Karpas-422 (cell line): ENCODE results near the gene MOB2. TPM values are rescaled to one million over a fixed set of nuclear protein-coding genes. Genes with fewer than 3 reads are reported as not detected.
"Not testable (repeated sequence)": the region's sequence is repeated elsewhere in the genome, so short reads cannot be mapped to it uniquely, and the experiment has no call there.

Source experiments
- DNase-seq: peaks from one replicate; pipeline ENCODE4 v3.0.0-alpha.2; 2015
- H2AFZ ChIP-seq: fragments of 200-600 bp; sonication (generic); 2 replicates; pipeline ENCODE4 v1.6.1; 2014; ENCODE audit warnings: antibody characterized with exemption, low read length, mixed read lengths
- H3K27ac ChIP-seq: fragments of 200-600 bp; sonication (generic); 2 replicates; pipeline ENCODE4 v1.5.1; 2014; ENCODE audit warnings: mild to moderate bottlenecking, low read length, moderate library complexity
- H3K27me3 ChIP-seq: fragments of 200-600 bp; sonication (generic); 2 replicates; pipeline ENCODE4 v1.6.1; 2014; ENCODE audit warnings: low read length, mixed read lengths
- H3K36me3 ChIP-seq: fragments of 200-600 bp; sonication (generic); 2 replicates; pipeline ENCODE4 v1.6.1; 2014; ENCODE audit warnings: low read length, mixed read lengths; ENCODE audit not compliant: insufficient read depth
- H3K4me1 ChIP-seq: fragments of 200-600 bp; sonication (generic); 2 replicates; pipeline ENCODE4 v1.6.1; 2014; ENCODE audit warnings: mild to moderate bottlenecking, low read length, mixed read lengths
- H3K4me2 ChIP-seq: fragments of 200-600 bp; sonication (generic); 2 replicates; pipeline ENCODE4 v1.6.1; 2014; ENCODE audit warnings: low read length, low read depth, mild to moderate bottlenecking; ENCODE audit not compliant: poor library complexity, severe bottlenecking
- H3K4me3 ChIP-seq: fragments of 200-600 bp; sonication (generic); 2 replicates; pipeline ENCODE4 v1.5.1; 2014; ENCODE audit warnings: mild to moderate bottlenecking, antibody characterized with exemption, low read length, mixed read lengths
- H3K79me2 ChIP-seq: fragments of 200-600 bp; sonication (generic); 2 replicates; pipeline ENCODE4 v1.6.1; 2014; ENCODE audit warnings: mild to moderate bottlenecking, low read length, mixed read lengths
- H3K9ac ChIP-seq: fragments of 200-600 bp; sonication (generic); 2 replicates; pipeline ENCODE4 v1.6.0; 2014; ENCODE audit warnings: low read length
- H3K9me2 ChIP-seq: fragments of 200-600 bp; sonication (generic), shearing (Covaris generic); replicated peaks from 2 replicates; pipeline ENCODE4 v1.6.0; 2014; ENCODE audit warnings: mild to moderate bottlenecking, low read length, moderate library complexity; ENCODE audit not compliant: insufficient read depth
- H3K9me3 ChIP-seq: fragments of 300-700, 200-600 bp; sonication (generic); 2 replicates; pipeline ENCODE4 v1.6.1; 2014; ENCODE audit warnings: low read length, mixed read lengths
- H4K20me1 ChIP-seq: fragments of 200-600 bp; sonication (generic); 2 replicates; pipeline ENCODE4 v1.6.1; 2014; ENCODE audit warnings: mild to moderate bottlenecking, antibody characterized with exemption, low read length, low read depth; ENCODE audit not compliant: insufficient read depth
- total RNA-seq: library from RNA; depleted of rRNA; stranded (reverse); fragments of >200 nt; shearing (Covaris generic); gene quantifications from 2 replicates; pipeline ENCODE4 v1.2.3, GENCODE V29; 2014; ENCODE audit warnings: low replicate concordance

The MOB2 gene
- total RNA-seq, 1 experiment from 2014 or later = 8.8 TPM

GRCh38 chr11:1515082-1516060 is 28.8 kb upstream of the MOB2 start:
- Histone ChIP-seq H3K27ac (no peak overlapping the region), H3K9me2 (no peaks in the 10 kb centered on the region), H3K4me1 (no peaks in the 10 kb centered on the region; the same call in 1 of the 2 replicates), H2AFZ (no peak overlapping the region), H3K79me2 (no peaks in the 10 kb centered on the region), H3K9ac (no peak overlapping the region), H3K9me3 (no peaks in the 10 kb centered on the region), H3K36me3 (no peaks in the 10 kb centered on the region), H3K27me3 (no peaks in the 10 kb centered on the region), H3K4me2 (no peak overlapping the region), H3K4me3 (no peak overlapping the region), H4K20me1 (peaks cover 76% of the 10 kb centered on the region)
- peak; percentile 80 for DNase-seq

GRCh38 chr11:1514336-1515061 is 27.9 kb upstream of the MOB2 start:
- no peak overlapping the region for H3K9ac ChIP-seq
- no peak overlapping the region for H3K4me3 ChIP-seq
- no peak for DNase-seq
- H3K27ac ChIP-seq = no peak overlapping the region
- H3K4me1 ChIP-seq = no peaks in the 10 kb centered on the region; the same call in 1 of the 2 replicates
- no peak overlapping the region for H3K4me2 ChIP-seq
- peaks cover 68% of the 10 kb centered on the region for H4K20me1 ChIP-seq
- no peaks in the 10 kb centered on the region for H3K9me3 ChIP-seq
- no peaks in the 10 kb centered on the region for H3K36me3 ChIP-seq
- no peaks in the 10 kb centered on the region for H3K79me2 ChIP-seq
- no peaks in the 10 kb centered on the region for H3K27me3 ChIP-seq
- no peaks in the 10 kb centered on the region for H3K9me2 ChIP-seq
- H2AFZ ChIP-seq = no peak overlapping the region

- no peaks in the 10 kb centered on the region for H3K79me2 ChIP-seq
- H3K9me2 ChIP-seq = no peaks in the 10 kb centered on the region
Observed at GRCh38 chr11:1513326-1514296, 27.0 kb upstream of the MOB2 start.

GRCh38 chr11:1512531-1513258 is 26.1 kb upstream of the MOB2 start:
- not testable (repeated sequence) for H3K4me3 ChIP-seq, H3K9me3 ChIP-seq, H3K27me3 ChIP-seq, H3K4me2 ChIP-seq, H3K79me2 ChIP-seq, H3K4me1 ChIP-seq, H2AFZ ChIP-seq, H3K9me2 ChIP-seq, H3K36me3 ChIP-seq, H3K27ac ChIP-seq, H3K9ac ChIP-seq
- peak; percentile 78 for DNase-seq
- H4K20me1 ChIP-seq = peaks cover 50% of the 10 kb centered on the region

More at GRCh38 chr11:1513326-1514296, 27.0 kb upstream of the MOB2 start:
- Histone ChIP-seq H2AFZ (no peak overlapping the region), H3K9me3 (no peaks in the 10 kb centered on the region; the same call in 1 of the 2 replicates), H3K4me3 (no peak overlapping the region), H3K27ac (no peak overlapping the region), H3K36me3 (no peaks in the 10 kb centered on the region), H3K4me2 (no peak overlapping the region), H4K20me1 (peaks cover 59% of the 10 kb centered on the region), H3K9ac (no peak overlapping the region), H3K27me3 (no peaks in the 10 kb centered on the region), H3K4me1 (no peaks in the 10 kb centered on the region; the same call in 1 of the 2 replicates)
- no peak for DNase-seq

- peaks cover 43% of the 10 kb centered on the region for H4K20me1 ChIP-seq
- no peak for DNase-seq
- no peak overlapping the region for H3K4me2 ChIP-seq
Observed at GRCh38 chr11:1511937-1512496, 25.4 kb upstream of the MOB2 start.

GRCh38 chr11:1510928-1511327 is 24.3 kb upstream of the MOB2 start:
- Histone ChIP-seq H3K4me2 (no peak overlapping the region), H3K9me3 (peaks cover 3% of the 10 kb centered on the region; the same call in 1 of the 2 replicates), H3K4me1 (no peaks in the 10 kb centered on the region; the same call in 1 of the 2 replicates), H3K9me2 (no peaks in the 10 kb centered on the region), H3K36me3 (no peaks in the 10 kb centered on the region), H2AFZ (no peak overlapping the region), H3K4me3 (no peak overlapping the region), H4K20me1 (peaks cover 32% of the 10 kb centered on the region; the same call in 1 of the 2 replicates), H3K27ac (no peak overlapping the region), H3K27me3 (no peaks in the 10 kb centered on the region), H3K9ac (no peak overlapping the region), H3K79me2 (no peaks in the 10 kb centered on the region)
- DNase-seq = no peak

More at GRCh38 chr11:1511937-1512496, 25.4 kb upstream of the MOB2 start:
- Histone ChIP-seq H3K4me3 (no peak overlapping the region), H2AFZ (no peak overlapping the region), H3K27ac (no peak overlapping the region), H3K27me3 (no peaks in the 10 kb centered on the region), H3K9me3 (peaks cover 1% of the 10 kb centered on the region; the same call in 1 of the 2 replicates), H3K9me2 (no peaks in the 10 kb centered on the region), H3K36me3 (no peaks in the 10 kb centered on the region), H3K9ac (no peak overlapping the region), H3K4me1 (no peaks in the 10 kb centered on the region; the same call in 1 of the 2 replicates), H3K79me2 (no peaks in the 10 kb centered on the region)

GRCh38 chr11:1510351-1510750 is 23.8 kb upstream of the MOB2 start:
- not testable (repeated sequence) for H3K79me2 ChIP-seq
- peaks cover 27% of the 10 kb centered on the region; the same call in 1 of the 2 replicates for H4K20me1 ChIP-seq

More at GRCh38 chr11:1510351-1510750, 23.8 kb upstream of the MOB2 start:
- not testable (repeated sequence) for H2AFZ ChIP-seq, H3K9me3 ChIP-seq, H3K36me3 ChIP-seq, H3K4me2 ChIP-seq, H3K4me3 ChIP-seq, DNase-seq, H3K9ac ChIP-seq, H3K27me3 ChIP-seq, H3K9me2 ChIP-seq, H3K27ac ChIP-seq, H3K4me1 ChIP-seq
